Muscle of arm (tissue), 12 donors: ENCODE results near the gene CHRNG. TPM values are rescaled to one million over a fixed set of nuclear protein-coding genes. Genes with fewer than 3 reads are reported as not detected.
"Not testable (repeated sequence)": the region's sequence is repeated elsewhere in the genome, so short reads cannot be mapped to it uniquely, and the experiment has no call there.

Experiments used
- DNase-seq: peaks from one replicate; pipeline ENCODE4 v3.0.0-alpha.2; 2013
- polyA plus RNA-seq, 12 donors: library from polyadenylated mRNA; unstranded; fragments of 120-200 nt; gene quantifications; one replicate each; pipeline ENCODE4 v1.2.1, GENCODE V29; 2013; ENCODE audit not compliant: insufficient read length in 12 of 12

CHRNG gene
- polyA plus RNA-seq, 12 donors, result 54.4 to 516 (median 119) TPM

DNA sequence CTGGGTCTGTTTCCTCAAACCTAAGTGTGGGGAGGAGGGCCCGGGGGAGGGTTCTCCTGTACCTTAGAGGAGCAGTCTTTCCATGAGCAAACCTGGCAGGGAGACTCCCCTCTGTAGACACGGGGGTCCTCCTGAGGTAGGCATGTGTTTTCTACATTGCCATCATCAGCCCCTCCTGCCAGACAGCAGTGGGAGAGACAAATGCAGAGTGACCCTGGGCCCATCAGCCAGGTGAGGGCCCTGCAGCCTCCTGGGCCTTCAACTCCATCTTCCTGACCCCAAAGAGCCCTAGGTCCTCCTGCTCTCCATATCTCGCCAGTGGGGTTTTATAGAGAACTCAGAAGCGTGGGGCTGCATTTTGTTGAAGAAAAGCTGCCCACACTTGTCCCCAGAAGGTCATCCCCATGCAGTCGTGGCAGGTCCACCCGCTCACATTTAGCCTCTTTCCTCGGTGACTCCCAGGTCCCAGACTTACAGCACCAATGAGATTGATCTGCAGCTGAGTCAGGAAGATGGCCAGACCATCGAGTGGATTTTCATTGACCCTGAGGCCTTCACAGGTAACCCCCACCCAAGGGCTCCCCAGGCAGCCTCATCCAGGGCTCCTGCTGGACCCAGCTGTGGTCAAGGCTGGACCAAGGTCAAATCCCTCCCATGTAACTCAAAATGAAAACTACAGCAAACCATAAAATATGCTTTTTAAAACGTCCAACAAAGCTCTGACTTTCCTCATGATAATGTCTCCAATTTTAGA lies 2.6 kb downstream of the CHRNG start:
- no peak for DNase-seq

DNA sequence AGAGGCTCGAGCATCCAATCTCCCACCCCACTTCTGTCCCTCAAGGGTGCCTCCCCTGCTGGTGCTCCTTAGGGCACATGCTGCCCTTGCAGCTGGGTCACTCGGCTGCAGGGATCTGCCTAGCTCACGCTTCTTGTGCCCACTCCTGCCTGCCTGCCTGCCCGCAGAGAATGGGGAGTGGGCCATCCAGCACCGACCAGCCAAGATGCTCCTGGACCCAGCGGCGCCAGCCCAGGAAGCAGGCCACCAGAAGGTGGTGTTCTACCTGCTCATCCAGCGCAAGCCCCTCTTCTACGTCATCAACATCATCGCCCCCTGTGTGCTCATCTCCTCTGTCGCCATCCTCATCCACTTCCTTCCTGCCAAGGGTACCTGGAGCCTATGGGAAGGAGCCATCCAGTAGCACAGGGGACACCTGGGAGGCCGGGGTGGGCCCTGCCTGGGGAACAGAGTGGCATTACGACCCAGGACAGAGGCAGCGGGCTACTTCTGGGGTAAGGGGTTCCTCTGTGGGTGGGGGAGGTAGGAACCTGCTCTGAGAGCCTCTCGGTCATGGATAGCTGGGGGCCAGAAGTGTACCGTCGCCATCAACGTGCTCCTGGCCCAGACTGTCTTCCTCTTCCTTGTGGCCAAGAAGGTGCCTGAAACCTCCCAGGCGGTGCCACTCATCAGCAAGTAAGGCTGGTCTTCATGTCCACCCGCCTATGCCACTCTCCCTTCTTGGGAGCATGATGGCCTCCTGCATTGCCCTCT lies 3.4 kb downstream of the CHRNG start:
- no peak for DNase-seq

DNA sequence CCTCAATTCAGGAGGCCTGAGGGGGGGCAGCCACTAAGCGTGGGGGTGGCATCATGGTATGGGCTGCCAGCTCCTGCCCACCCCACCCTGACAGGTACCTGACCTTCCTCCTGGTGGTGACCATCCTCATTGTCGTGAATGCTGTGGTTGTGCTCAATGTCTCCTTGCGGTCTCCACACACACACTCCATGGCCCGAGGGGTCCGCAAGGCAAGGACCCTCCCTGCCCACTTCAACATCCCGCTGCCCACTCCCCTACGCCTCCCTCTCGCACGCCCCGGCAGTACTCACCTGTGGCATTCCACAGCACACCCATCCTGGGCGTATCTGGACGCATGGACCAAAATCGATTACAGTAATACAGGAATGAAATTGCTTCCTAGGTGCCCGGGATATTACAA lies 4.0 kb downstream of the CHRNG start:
- no peak for DNase-seq

DNA sequence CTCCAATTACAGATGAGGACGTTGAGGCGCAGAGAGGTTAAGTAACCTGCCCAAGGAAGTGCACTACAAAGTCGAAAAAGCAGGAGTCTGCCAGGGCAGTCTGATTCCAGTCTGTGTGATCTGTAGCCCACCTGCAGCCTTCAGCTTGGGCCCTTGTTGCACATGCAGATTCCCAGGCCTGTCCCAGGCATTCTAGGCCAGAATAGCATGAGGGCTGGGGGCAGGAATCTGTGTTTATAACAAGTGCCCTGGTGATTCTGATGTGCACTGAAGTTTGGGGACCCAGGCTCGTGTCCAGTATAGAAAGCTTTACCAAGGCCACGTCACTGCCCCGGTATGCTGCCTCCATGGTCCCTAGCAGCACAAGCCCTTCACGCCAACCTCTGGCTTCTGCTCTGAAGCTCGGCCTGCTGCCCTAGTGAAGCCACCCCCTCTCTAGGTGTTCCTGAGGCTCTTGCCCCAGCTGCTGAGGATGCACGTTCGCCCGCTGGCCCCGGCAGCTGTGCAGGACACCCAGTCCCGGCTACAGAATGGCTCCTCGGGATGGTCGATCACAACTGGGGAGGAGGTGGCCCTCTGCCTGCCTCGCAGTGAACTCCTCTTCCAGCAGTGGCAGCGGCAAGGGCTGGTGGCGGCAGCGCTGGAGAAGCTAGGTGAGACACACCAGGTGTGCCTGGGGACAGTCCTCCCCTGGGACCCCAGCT lies 4.6 kb downstream of the CHRNG start:
- no peak for DNase-seq

DNA sequence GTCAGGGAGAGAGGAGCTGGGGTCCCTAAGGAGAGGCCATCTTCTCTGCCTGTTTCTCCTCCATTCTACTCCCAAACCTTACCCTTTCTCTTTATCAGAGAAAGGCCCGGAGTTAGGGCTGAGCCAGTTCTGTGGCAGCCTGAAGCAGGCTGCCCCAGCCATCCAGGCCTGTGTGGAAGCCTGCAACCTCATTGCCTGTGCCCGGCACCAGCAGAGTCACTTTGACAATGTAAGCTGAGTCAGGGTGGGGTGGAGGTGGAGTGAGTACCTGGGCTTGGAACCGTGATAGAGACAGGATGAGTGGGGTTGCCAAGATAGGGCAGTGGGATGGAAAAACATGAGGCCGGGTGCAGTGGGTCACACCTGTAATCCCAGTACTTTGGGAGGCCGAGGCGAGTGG lies 5.2 kb downstream of the CHRNG start:
- no peak for DNase-seq

DNA sequence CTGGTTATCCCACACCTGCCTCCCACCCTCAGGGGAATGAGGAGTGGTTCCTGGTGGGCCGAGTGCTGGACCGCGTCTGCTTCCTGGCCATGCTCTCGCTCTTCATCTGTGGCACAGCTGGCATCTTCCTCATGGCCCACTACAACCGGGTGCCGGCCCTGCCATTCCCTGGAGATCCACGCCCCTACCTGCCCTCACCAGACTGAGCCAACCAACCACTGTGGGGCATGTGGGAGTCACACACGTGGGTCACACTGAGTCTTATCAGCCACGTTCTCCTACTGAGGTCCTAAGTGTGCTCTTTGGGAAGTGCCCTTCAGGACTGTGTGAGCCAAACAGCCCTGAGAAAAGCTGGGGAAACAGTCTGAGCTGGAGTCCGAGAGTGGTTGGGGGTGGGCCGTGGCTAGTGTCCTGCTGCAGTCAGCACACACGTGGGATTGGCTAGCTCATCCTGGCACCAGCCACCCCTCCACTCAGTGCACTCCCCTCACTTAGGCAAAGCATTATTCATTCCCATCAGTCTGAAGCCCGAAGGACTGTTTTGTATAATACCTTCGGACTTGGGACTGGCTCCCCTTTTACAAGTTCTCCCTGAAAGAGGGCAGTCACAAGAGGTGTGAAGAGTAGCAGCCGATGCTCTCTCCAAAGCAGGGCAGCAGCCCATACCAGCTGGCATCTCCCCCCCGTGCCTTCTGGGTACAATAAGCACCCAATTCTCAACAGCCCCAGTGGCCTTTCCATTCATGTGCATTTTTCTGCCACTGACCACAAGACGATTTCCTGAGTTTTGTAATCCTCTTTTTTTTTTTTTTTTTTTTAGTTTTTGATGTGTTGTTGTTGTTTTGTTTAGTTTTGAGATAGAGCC lies 6.3 kb downstream of the CHRNG start:
- DNase-seq, result no peak

DNA sequence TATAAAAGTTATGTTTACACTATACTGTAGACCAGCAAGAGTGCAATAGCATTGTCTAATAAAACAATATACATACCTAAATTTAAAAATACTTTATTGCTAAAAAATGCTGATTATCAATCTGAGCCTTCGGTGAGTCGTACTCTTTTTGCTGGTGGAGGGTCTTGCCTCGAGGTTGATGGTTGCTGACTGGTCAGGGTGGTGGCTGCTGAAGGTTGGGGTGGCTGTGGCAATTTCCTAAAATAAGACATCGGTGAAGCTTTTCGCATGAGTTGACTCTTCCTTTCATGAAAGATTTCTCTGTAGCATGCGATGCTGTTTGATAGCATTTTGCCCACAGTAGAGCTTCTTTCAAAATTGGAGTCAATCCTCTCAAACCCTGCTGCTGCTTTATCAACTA lies 8.5 kb downstream of the CHRNG start:
- DNase-seq, result no peak

DNA sequence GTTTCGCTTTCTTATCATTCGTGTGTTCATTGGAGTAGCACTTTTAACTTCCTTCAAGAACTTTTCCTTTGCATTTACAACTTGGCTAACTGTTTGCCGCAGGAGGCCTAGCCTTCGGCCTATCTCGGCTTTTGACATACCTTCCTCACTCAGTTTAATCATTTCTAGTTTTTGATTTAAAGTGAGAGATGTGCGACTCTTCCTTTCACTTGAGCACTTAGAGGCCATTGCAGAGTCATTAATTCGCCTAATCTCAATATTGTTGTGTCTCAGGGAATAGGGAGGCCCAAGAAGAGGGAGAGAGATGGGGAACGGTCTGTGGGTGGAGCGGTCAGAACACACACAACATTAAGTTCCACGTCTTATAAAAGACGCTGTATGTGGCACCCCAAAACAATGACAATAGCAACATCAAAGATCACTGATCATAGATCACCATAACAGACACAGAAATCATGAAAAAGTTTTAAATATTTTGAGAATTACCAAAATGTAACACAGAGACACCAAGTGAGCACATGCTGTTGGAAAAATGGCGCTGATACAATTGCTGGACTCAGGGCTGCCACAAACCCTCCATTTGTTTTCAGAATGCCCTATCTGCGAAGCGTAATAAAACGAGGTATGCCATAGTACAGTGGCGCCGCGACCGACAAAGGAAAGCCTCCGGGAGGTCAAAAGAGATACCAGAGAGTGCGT lies 10.3 kb downstream of the CHRNG start:
- no peak for DNase-seq

DNA sequence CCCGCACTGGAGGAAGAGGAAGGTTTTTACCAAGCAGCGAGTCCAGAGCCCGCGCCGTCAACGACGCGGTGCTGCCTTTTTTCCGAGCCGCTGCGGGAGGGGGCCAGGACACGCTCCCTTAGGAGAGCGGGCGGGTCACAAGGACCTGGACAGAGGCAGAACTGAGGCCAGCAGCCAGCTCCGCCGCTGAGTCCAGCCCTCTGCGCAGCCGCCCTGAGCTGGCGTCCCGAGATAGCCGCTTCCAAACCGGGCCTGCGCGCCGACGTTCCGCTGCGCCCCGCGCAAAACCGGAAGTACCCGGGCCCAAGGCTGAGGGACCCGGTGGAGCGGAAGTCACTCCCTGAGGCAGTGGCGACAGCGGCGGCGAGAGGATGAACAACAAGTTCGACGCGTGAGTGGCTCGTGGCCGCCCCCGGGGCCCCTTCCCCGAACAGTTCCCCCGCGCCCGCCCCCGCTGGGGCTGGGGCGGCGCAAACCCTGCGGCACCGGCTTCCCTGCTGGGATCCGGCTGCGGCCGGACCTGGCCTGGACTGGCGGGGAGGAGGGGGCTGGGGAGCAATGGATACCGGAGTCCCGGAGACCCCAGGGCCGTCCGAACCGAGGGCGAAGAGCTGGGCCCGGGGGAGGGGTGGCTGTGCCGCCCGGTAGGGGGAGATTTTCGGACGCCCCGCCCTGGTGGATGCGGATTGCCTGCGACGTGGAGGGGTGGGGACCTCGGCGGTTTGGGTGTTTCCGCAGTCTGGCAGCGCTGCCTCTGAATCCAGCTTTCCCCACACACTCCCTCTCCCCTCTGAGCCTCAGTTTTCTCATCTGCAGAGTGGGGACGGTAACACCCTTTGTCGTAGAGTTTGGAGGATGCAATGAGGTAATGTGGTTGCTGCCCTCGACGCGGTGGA lies 11.1 kb downstream of the CHRNG start, which contains the start of the genes EIF4E2 and TIGD1:
Gene EIF4E2 (plus strand): TSS at position 336 of the 896 bp plus-strand sequence. CDS start 36 bp downstream, at position 372.
Gene TIGD1 (minus strand): TSS at position 204 of the 896 bp plus-strand sequence. CDS start 675 bp downstream, outside the sequence.
- DNase-seq, result peak; percentile 96

DNA sequence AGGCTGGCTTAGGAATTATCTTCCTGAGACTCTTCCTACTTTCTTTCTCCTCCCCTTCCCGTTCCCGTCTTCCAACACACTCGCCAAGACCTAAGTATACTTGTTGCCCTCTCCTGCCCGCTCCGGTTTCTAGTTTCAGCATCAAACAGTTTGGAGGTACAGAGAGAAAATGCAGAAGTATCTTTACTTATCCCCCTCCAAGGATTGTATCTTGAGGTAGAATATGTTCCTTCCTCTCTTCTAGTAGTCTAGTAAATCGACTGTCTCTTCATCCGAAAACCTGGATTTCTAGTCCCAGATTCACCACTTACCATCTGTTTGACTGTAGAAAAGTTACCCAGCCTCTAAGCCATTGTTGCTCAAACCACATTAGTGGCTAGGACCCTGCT lies 11.8 kb downstream of the CHRNG start:
- DNase-seq, result no peak

DNA sequence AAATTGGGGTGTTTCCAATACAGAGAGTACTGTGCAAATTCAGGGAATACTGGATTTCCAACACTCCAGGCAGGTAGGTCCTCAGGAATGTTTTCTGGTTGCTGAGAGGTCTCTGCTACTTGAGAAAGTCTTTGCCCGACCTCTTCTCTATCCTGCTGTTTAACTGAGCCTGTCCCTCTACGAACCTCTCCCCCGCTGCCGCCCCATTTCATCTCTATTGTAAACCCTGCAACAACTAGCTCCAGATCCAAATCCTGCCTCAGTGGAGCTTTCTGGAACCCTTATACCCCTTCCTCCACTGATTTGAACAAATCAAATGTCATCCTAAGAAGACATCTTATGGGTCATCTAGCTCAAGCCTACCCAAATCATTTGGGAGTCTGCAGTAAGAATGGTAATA lies 12.3 kb downstream of the CHRNG start:
- DNase-seq, result no peak

DNA sequence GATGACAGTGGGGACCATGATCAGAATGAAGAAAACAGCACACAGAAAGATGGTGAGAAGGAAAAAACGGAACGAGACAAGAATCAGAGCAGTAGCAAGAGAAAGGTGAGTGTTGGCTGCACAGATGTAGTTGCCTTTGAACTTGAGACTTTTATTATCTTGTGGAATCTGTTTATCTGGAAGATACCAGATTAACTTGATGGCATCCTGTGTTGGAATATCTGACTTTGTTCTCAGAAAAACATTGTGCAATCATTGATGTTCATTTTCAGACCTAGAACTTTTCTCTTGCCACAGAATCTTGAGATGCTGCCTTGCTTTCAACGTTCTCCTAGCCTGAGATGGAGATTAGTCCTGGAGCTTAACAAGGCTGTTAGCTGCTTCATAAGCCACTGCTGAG lies 16.9 kb downstream of the CHRNG start:
- DNase-seq, result no peak

DNA sequence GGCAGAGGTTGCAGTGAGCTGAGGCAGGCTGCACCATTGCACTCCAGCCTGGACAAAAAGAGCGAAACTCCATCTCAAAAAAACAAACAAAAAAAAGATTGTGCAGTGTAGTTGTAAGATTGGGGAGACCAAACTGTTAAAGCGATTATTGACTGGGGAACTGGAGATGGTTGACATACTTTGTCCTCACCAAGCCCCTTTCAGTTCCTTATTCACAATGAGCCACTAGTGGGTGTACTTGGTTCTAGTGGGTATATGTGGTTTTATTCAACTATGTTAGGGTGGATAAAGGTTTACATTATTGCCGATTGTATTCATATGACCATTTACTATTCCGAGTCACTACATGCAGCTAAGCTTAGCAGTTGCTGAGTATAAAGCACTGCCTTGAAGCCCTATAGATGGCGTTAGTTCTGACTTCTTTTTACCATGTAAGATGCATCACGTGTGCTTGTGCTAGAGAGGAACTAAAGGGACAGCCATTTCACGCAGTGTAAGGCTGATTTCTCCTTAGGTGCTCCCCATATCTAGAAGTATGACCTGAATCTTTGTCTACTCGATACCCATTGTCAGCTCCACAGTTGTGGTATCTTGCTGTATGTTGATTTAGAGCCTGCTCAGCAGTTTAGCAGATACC lies 23.1 kb downstream of the CHRNG start:
- no peak for DNase-seq

DNA sequence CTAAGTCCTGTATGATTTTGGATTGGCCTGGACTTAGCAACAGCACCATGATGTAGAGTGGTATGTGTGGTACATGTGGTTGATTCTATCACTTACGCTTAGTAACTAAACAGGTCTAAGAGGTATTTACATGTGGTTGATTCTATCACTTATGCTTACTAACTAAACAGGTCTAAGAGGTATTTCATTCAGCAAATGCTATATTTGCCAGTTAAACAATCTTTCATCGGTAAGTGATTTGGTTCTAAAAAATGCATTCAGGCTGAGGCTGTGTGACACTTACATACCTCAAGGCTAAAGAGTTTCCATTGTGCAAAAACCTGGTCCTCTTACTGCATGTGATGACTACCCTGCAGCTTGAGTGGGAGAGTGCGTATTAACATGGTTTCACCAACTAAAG lies 24.1 kb downstream of the CHRNG start:
- DNase-seq, result no peak

DNA sequence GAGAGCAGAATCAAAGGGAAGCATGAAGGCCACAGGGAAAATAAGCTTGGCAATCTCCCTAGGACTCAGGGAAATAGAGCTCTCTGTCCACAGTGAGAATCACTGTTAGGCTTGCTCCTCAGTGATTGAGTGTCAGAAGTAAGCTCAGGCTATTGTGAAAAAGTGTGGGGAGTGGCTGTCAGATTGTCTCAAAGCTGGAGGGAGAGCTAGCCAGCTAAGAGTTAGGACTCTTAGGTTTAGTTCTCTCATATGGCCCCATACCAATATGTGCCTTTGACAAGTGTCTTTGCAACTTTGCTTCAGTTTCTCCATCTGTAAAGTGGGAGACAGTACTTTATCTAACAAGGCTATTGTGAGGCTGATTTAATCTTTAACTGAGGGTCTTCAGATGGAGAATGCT lies 28.2 kb downstream of the CHRNG start:
- DNase-seq, result no peak

DNA sequence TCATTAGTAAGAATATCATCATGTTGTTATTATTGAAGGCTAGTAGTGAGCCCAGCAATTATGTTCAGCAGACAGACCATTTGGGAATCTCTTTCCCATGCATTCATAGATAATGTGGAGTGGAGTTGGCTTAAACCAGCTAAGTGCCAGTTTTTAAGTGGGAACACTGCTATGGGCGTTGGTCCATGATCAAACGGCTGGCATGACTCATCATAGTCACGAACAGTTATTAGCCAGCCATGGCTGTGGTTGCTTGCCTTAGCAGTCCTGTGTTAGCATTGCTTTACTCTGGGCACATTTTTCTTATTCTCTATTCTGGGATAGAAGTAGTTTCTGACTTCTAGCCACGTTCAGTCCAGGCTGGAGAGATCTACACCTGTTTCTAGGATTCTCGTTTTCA lies 28.7 kb downstream of the CHRNG start:
- no peak for DNase-seq

DNA sequence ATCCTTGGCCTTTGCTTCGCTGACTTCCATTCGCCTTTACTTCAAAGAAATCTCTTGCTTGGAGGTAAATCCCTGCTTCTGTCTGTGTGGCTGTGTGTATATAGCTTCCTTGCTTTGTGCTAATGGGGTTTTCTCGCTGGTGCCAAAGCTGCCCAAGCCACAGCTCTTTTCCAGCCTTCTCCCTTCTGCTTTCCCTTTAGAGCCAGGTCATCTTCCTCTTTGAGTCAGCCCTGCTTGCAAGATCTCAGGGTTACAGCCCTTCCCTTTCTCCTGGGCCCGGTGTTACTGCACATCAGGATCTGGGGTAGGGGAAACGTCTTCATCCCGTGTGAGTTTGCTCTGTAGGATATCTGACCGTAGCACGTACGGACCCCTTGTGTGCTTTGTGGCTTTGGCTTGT lies 30.0 kb downstream of the CHRNG start:
- DNase-seq, result no peak

DNA sequence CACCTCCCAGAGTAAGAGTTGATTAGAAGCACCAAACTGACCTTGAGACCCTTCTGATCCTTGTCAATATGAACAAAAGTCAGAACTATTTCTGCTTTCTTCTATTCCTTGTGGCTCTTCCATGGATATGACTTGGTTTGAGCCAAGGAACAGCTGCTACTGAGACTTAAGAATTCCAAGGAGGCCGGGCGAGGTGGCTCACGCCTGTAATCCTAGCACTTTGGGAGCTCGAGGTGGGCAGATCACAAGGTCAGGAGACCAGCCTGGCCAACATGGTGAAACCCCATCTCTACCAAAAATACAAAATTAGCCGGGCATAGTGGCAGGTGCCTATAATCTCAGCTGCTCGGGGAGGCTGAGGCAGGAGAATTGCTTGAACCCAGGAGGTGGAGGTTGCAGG lies 31.0 kb downstream of the CHRNG start:
- not testable (repeated sequence) for DNase-seq

DNA sequence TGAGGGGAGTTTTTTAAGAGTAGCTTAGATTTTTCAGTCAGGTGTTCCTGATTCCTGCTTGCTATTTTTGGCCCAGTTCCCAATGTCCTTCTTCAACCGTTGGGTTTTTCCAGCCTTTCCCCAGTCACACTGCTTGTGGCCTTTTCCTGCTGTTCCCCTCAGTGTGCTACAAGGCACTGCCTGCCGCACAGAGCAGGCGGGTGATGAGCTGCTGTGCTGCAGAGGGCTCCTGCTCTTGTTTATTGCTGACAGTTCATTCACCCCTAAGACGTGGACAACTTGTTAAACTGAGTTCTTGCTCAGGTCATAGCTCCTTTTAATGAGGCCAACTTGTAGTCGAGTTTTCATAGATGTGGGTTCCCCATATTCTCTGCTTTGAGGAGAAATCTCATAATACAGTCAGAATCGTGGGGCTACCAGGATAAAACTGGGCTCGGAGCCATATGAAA lies 31.6 kb downstream of the CHRNG start:
- DNase-seq, result no peak
